AG10803 (cell line): ENCODE measurements around the gene HEATR5A.
A peak's percentile ranks its signal among the peaks of the same experiment; 100 is the strongest.
"Not testable (repeated sequence)": the region's sequence is repeated elsewhere in the genome, so short reads cannot be mapped to it uniquely, and the experiment has no call there.

ENCODE experiments used
- DNase-seq: peaks from one replicate; pipeline ENCODE4 v3.0.0; 2010; ENCODE audit warnings: low read depth
- H3K4me3 ChIP-seq: 2 replicates; pipeline ENCODE4 v1.5.1; 2011; ENCODE audit warnings: mild to moderate bottlenecking, low read length, control low read depth
- TF ChIP-seq, protein P1 (sequence below): conservative IDR thresholded peaks from 2 replicates; pipeline ENCODE4 v1.5.1; 2011; ENCODE audit warnings: mild to moderate bottlenecking, low read length, control low read depth, inconsistent platforms

HEATR5A gene

DNA sequence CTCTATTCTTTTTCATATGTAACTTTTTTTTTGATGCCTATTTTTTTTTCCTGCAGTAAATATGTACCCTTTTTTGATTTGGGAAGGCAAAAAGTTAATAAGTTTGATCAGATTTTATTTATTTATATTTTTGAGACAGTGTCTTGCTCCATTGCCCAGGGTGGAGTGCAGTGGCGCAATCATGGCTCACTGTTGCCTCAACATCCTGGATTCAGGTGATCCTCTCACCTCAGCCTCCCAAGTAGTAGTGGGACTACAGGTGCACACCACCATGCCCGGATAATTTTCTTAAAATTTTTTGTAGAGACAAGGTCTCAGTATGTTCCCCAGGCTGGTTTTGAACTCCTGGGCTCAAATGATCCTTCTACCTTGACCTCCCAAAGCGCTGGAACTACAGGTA is 79.1 kb downstream of the HEATR5A start:
- no peak for DNase-seq
- no peak overlapping the region for H3K4me3 ChIP-seq
- TF ChIP-seq, protein P1, sequence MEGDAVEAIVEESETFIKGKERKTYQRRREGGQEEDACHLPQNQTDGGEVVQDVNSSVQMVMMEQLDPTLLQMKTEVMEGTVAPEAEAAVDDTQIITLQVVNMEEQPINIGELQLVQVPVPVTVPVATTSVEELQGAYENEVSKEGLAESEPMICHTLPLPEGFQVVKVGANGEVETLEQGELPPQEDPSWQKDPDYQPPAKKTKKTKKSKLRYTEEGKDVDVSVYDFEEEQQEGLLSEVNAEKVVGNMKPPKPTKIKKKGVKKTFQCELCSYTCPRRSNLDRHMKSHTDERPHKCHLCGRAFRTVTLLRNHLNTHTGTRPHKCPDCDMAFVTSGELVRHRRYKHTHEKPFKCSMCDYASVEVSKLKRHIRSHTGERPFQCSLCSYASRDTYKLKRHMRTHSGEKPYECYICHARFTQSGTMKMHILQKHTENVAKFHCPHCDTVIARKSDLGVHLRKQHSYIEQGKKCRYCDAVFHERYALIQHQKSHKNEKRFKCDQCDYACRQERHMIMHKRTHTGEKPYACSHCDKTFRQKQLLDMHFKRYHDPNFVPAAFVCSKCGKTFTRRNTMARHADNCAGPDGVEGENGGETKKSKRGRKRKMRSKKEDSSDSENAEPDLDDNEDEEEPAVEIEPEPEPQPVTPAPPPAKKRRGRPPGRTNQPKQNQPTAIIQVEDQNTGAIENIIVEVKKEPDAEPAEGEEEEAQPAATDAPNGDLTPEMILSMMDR = no peak

DNA sequence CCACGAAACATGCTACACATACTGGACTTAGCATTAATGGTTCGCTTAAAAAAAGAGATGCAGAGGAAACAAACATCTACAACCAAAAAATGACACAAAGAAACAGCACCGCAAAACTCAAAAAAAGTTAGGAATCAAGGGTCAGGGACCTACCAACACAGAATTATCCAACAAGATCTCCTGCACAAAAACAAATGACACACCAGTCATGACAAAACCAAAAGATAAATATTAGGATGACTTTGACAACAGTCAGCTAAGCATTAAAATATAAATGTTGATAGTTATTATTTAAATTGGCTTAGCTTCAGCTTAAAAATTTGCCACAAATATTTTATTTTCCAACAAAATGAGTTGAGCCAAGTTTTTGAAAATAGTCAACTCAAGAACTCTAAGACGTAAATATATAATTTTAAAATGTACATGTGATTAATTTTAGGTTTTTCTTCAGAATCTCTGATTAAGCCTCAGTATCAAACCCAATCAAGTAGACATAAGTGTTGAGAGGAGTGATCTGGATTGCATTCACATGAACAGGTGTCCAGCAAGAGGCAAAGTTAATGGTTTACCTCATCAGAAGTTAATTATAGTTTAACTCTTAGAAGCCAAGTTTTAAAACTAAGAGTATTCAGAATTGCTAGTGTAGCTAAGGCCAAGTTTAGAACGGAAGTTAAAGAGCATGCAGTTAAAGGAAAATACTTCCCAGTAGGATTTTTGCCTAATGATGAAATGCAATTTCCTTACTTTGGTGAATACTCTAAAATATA is 79.9 kb downstream of the HEATR5A start:
- DNase-seq = no peak
- H3K4me3 ChIP-seq = no peak overlapping the region
- TF ChIP-seq, protein P1 = no peak

DNA sequence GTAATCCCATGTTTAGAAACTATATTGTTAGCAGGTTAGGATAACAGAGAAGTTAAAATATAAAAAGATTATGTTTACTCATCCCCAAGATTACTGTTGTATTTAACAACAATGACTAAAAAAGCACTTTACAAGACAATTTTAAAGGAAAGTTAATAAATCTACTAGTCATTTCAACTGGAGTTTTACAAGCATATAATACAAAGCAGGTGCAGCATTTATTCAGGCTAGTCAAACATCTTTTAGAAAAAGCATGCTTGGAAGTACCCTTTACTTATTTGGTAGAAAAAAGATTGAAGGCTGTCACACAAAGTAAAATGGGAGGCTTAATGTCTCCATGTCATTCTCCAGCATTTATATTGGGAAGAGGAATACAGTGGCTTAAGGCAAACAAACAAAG is 80.6 kb downstream of the HEATR5A start:
- H3K4me3 ChIP-seq = no peak overlapping the region
- TF ChIP-seq, protein P1 = no peak
- DNase-seq = no peak

DNA sequence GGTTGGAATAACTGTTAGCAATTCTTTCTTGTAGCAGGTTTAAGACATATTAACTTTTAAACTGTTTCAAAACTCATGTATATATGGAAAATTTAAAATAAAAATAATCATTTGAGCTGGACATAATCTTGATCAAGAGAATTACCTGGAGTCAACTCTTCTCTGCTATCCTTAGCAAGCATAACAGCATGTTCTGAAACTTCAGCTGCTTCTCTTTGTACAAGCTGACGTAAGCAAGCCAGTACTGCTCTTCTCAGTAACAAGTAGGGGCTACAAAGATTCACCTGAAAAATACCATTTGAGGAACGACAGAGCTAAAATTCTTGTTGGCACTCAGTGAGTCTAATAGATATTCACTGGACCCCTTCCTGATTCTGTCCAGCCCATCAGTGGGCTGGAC is 83.0 kb downstream of the HEATR5A start:
- DNase-seq = no peak
- no peak overlapping the region for H3K4me3 ChIP-seq
- TF ChIP-seq, protein P1 = no peak

DNA sequence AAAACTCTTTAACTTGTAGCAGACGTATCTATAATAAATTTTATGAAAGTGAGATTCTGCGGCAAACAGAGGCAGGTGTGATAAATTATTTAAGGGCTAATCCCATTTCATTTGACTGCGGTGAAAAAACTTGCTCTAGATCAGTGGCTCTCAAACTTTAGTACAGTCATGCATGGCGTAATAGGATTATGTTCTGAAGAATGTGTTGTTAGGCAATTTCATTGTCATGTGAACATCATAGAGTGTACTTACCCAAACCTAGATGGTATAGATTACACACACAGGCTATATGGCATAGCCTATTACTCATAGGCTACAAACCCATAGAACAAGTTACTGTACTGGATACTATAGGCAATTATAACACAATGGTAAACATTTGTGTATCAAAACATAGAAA is 83.7 kb downstream of the HEATR5A start:
- DNase-seq = peak; percentile 32
- no peak overlapping the region for H3K4me3 ChIP-seq
- TF ChIP-seq, protein P1 = no peak

DNA sequence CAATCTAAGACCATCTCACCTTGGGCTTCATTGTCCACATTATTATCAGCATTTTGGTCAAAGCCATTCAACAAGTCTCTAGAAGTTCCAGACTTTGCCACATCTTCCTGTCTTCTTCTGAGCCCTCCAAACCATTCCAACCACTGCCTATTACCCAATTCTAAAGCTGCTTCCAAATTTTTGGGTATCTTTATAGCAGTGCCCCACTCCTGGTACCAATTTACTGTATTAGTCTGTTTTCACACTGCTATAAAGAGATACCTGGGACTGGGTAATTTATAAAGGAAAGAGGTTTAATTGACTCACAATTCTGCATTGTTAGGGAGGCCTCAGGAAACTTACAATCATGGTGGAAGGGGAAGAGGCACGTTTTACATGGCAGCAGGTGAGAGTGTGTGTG is 89.0 kb downstream of the HEATR5A start:
- DNase-seq, H3K4me3 ChIP-seq: not testable (repeated sequence)

DNA sequence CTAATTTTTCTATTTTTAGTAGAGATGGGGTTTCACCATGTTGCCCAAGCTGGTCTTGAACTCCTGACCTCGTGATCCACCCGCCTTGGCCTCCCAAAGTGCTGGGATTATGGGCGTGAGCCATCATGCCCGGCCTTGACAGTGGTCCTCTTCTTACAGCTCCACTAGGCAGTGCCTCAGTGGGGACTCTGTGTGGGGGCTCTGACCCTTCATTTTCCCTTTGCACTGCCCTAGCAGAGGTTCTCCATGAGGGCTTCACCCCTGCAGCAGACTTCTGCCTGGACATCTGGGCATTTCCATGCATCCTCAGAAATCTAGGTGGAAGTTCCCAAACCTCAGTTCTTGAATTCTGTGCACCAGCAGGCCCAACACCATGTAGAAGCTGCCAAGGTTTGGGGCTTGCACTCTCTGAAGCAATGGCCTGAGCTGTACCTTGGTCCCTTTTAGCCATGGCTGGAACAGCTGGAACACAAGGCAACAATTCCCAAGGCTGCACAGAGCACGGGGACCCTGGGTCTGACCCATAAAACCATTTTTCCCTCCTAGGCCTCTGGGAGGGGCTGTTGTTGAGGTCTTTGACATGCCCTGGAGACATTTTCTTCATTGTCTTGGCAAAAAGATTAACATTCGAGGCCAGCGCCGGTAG is 90.4 kb downstream of the HEATR5A start:
- not testable (repeated sequence) for DNase-seq, H3K4me3 ChIP-seq

DNA sequence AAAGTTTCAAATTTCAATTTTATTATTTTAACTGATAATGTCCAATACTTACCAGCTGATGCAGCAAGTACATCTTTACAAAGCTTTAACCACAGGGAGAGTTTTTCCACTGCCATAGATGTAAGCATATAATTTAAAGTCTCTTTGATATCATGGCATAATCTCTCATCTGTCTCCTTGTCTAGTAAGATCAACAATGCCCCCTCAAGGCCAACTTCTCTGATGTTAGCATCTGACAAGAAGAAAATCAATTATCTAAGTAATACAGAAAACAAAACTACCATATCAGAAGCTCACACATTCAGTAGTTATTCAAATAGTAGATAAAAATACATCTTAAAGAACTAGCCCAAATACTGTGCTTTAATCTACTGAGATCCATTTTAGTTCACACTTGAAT is 94.2 kb downstream of the HEATR5A start:
- H3K4me3 ChIP-seq = no peak overlapping the region
- DNase-seq = peak; percentile 25
- TF ChIP-seq, protein P1 = peak; percentile 20
